Nephron (organoid): ENCODE results near the gene NECAB2.
A peak's percentile ranks its signal among the peaks of the same experiment; 100 is the strongest.

Experiments used
- H3K27ac Mint-ChIP-seq, 3 experiments: 2 replicates each; pipeline ENCODE4 v1.8.0; 2020; ENCODE audit warnings: mixed read lengths in 3 of 3, mild to moderate bottlenecking in 2 of 3, moderate library complexity in 1 of 3
- H3K27me3 Mint-ChIP-seq: 2 replicates; pipeline ENCODE4 v1.8.0; 2021; ENCODE audit warnings: low read depth, mild to moderate bottlenecking, moderate library complexity, mixed read lengths
- H3K36me3 Mint-ChIP-seq: 2 replicates; pipeline ENCODE4 v1.8.0; 2020; ENCODE audit warnings: low read depth, mixed read lengths
- H3K4me1 Mint-ChIP-seq: 2 replicates; pipeline ENCODE4 v1.8.0; 2020; ENCODE audit warnings: mixed read lengths
- H3K4me3 Mint-ChIP-seq, 3 experiments: 2 replicates each; pipeline ENCODE4 v1.8.0; 2020; ENCODE audit warnings: mild to moderate bottlenecking in 3 of 3, mixed read lengths in 3 of 3, moderate library complexity in 2 of 3
- H3K9me3 Mint-ChIP-seq: 2 replicates; pipeline ENCODE4 v1.8.0; 2020; ENCODE audit warnings: mixed read lengths
- CTCF ChIP-seq, 3 experiments: fragments of 200-600 bp; sonication (generic); IDR thresholded peaks; one replicate each; pipeline ENCODE4 v1.5.0; 2021; ENCODE audit warnings: antibody characterized with exemption in 3 of 3; ENCODE audit not compliant: unreplicated experiment in 3 of 3

Gene NECAB2

DNA sequence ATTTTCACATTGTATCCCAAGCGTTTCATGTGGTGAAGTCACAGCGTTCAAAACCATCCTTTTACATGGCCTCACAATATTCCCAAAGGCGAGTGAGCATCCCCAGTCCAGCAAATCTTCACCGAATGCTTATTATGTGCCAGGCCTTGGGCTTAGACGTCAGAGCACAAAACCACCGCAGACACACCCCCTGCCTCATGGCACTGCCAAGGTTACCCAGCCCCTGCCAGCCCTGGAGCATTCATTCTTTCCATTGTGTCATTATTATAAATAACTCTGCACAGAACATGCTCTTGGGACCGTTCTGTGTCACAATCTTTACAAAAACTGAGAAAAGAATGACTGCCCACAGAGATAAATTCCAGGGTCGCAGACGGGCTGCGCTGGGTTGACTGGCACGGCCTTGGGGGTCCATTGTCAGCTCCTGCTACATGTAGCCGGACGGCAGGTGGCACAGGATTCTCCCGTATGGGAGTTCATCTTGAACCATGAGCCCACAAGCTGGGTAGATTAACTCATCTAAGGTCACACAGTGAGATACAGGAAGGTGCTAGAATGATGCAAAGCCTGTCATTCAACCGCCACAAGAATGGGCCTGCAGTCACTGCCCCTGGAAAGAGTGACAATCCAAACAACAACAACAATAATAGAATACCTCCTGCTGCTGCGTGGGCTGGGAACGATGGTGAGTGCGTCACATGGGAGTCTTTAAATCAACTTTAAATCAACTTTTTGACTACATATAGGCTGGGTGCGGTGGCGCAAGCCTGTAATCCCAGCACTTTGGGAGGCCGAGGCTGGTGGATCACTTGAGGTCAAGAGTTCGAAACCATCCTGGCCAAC, 4.5 kb upstream of the NECAB2 start:
- peaks cover 3% of the 10 kb centered on the region for H3K4me1 Mint-ChIP-seq
- no peaks in the 10 kb centered on the region for H3K9me3 Mint-ChIP-seq
- H3K27ac Mint-ChIP-seq: no peak overlapping the region
- no peak for TF ChIP-seq CTCF (IDR thresholded peaks at IDR 0.05; ENCODE audit: unreplicated experiment in 3 of 3)
- peaks cover 13% of the 10 kb centered on the region for H3K27me3 Mint-ChIP-seq
- H3K36me3 Mint-ChIP-seq: no peaks in the 10 kb centered on the region
- no peak overlapping the region for H3K4me3 Mint-ChIP-seq

DNA sequence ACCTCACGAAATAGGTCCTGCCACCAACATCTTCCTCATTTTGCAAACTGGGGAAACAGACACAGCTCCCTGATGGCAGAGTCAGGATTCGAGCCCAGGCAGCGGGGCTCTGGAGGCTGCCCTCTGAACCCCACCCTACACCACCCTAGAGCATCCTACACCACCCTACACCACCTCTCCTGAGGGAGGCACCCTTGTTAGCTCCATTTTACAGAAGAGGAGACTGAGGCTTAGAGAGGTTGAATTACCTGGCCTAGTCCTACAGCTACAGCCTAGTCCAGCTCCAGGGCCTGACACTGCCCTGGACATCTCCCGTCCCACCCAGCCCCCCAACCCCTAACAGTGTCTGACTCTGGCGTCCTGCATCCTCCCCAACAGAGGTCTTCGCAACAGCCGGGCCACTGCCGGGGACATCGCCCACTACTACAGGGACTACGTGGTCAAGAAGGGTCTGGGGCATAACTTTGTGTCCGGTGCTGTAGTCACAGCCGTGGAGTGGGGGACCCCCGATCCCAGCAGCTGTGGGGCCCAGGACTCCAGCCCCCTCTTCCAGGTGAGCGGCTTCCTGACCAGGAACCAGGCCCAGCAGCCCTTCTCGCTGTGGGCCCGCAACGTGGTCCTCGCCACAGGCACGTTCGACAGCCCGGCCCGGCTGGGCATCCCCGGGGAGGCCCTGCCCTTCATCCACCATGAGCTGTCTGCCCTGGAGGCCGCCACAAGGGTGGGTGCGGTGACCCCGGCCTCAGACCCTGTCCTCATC, 3.2 kb upstream of the NECAB2 start:
- no peak for TF ChIP-seq CTCF (IDR thresholded peaks at IDR 0.05; ENCODE audit: unreplicated experiment in 3 of 3)
- H3K4me1 Mint-ChIP-seq: no peaks in the 10 kb centered on the region

DNA sequence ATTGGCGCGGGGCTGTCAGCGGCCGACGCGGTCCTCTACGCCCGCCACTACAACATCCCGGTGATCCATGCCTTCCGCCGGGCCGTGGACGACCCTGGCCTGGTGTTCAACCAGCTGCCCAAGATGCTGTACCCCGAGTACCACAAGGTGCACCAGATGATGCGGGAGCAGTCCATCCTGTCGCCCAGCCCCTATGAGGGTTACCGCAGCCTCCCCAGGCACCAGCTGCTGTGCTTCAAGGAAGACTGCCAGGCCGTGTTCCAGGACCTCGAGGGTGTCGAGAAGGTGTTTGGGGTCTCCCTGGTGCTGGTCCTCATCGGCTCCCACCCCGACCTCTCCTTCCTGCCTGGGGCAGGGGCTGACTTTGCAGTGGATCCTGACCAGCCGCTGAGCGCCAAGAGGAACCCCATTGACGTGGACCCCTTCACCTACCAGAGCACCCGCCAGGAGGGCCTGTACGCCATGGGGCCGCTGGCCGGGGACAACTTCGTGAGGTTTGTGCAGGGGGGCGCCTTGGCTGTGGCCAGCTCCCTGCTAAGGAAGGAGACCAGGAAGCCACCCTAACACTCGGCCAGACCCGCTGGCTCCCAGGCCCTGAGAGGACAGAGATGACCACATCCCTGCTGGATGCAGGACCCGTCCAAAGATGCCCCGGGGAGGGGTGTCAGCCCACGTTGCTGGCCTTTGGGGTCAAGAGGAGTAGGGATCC, 2.4 kb upstream of the NECAB2 start:
- Mint-ChIP-seq H3K4me3 (no peak overlapping the region), H3K27me3 (peaks cover 29% of the 10 kb centered on the region), H3K36me3 (no peaks in the 10 kb centered on the region), H3K9me3 (no peaks in the 10 kb centered on the region), H3K4me1 (no peaks in the 10 kb centered on the region), H3K27ac (no peak overlapping the region)
- no peak for TF ChIP-seq CTCF (IDR thresholded peaks at IDR 0.05; ENCODE audit: unreplicated experiment in 3 of 3)

More for the DNA sequence above, 3.2 kb upstream of the NECAB2 start:
- H3K27ac Mint-ChIP-seq: no peak overlapping the region
- no peaks in the 10 kb centered on the region for H3K36me3 Mint-ChIP-seq
- H3K9me3 Mint-ChIP-seq: no peaks in the 10 kb centered on the region
- H3K27me3 Mint-ChIP-seq: peaks cover 21% of the 10 kb centered on the region
- H3K4me3 Mint-ChIP-seq: no peak overlapping the region

GRCh38 chr16:83966153-83966696, 1.8 kb upstream of the NECAB2 start:
- H3K27me3 Mint-ChIP-seq: peaks cover 33% of the 10 kb centered on the region
- H3K4me3 Mint-ChIP-seq: peak overlapping the region; percentile 9 to 14 (median 9)
- H3K4me1 Mint-ChIP-seq: no peaks in the 10 kb centered on the region
- H3K27ac Mint-ChIP-seq: no peak overlapping the region
- H3K36me3 Mint-ChIP-seq: no peaks in the 10 kb centered on the region
- H3K9me3 Mint-ChIP-seq: no peaks in the 10 kb centered on the region
- no peak for TF ChIP-seq CTCF (IDR thresholded peaks at IDR 0.05; ENCODE audit: unreplicated experiment in 3 of 3)

DNA sequence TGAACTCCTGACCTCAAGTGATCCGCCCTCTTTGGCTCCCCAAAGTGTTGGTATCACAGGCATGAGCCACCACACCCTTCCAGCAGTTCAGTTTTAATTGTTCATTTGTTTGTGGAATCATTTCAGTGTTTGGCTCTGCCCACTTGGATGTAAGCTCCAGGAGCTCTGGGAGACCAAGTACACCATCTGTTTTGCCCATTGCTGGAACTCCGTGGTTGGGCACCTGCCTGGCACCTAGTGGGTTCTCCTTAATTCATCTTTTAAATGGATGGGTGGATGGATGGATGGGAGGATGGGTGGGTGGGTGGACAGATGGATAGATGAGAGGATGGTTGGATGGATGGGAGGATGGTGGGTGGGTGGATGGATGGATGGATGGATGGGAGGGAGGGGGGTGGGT, 953 bp upstream of the NECAB2 start:
- Mint-ChIP-seq H3K4me3 (peak overlapping the region in 1 of 3 experiments; percentile 9), H3K4me1 (no peaks in the 10 kb centered on the region), H3K27ac (no peak overlapping the region)

More for the DNA sequence above, 953 bp upstream of the NECAB2 start:
- no peak for TF ChIP-seq CTCF (IDR thresholded peaks at IDR 0.05; ENCODE audit: unreplicated experiment in 3 of 3)
- Mint-ChIP-seq H3K27me3 (peaks cover 39% of the 10 kb centered on the region), H3K36me3 (no peaks in the 10 kb centered on the region), H3K9me3 (no peaks in the 10 kb centered on the region)
